Skin epidermis (tissue), 12 donors: ENCODE results near the gene SERPINA4.
A peak's percentile ranks its signal among the peaks of the same experiment; 100 is the strongest.

ENCODE experiments used
- H3K27ac ChIP-seq, 21 experiments: fragments of 200-600 bp; sonication (generic) in 11 of 21; one replicate each; pipeline ENCODE4 v1.5.0; 2020; ENCODE audit warnings: mild to moderate bottlenecking in 3 of 21, inconsistent platforms in 2 of 21, moderate library complexity in 2 of 21
- H3K4me3 ChIP-seq, 7 experiments: fragments of 200-600 bp; sonication (generic) in 2 of 7; one replicate each; pipeline ENCODE4 v1.5.0; 2020; ENCODE audit warnings: inconsistent platforms in 2 of 7, mild to moderate bottlenecking in 2 of 7, moderate library complexity in 1 of 7

SERPINA4 gene

DNA sequence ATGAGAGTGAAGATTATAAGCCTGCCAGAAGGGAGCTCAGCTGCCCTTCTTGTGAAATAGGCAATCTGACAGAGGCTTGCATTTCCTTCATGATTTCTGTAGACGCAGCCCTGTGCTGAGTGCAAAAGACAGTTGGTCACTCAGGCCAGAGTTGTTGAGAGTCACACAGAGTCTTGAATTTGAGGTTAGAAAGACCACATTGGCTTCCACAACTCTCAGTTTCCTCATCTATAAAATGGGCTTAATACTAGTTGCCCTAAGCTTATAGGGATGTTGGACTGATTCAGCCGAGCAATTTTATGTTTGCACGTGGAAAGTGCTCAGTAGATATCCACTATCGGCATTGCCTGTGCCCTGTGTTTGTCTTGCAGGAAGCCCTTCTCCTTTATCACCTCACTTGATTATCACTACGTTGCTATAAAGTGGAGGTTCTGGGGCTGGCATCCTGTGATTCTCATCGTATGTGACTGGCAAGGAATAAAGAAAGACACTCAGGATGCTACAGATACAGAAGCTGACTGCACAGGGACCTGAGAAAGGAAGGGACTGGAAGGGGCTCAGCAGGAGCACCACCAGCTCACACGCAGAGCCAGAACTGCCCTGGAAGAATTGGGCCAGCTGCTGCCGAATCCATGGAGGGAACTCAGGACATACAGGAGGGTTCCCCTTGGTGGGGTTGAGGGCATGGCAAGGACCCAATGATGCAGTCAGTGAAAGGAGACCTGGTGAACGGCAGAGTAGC, 19.8 kb upstream of the SERPINA4 start:
- H3K27ac ChIP-seq = no peak overlapping the region
- H3K4me3 ChIP-seq = no peak overlapping the region

DNA sequence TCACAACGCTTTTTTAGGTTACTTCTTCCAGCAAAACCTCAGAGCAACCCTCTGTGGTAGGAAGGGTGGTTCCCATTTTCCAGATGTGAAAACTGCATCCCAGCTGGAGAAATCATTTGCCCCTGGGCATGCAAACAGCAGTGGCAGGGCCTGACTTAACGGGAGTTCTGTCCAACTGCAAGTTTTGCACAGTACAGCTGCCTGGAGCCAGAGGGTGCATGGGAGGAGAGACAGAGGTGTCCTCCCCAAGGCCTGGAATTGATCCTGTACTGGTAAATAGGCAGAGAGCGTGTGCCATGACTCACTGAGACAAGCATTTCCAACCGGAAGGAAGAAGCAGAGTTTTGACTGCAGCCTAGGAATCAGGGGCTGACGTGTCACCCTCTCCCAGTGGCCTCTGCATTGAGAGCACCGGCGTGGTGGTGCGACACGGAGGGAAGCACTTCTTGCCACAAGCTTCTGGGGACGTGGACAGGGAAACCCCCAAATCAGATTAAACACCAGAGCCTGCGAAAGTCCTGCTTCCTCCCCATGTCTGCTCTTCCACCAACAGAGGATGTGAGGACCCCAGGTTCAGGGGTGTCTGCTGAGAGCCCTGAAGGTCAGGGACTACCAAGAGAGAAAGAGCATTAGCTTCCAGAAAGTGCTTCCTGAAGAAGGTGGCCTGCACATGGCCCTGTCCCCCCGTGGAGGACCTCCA, 19.0 kb upstream of the SERPINA4 start:
- peak overlapping the region in 13 of 21 experiments; percentile 2 to 70 (median 46) for H3K27ac ChIP-seq
- H3K4me3 ChIP-seq = no peak overlapping the region

DNA sequence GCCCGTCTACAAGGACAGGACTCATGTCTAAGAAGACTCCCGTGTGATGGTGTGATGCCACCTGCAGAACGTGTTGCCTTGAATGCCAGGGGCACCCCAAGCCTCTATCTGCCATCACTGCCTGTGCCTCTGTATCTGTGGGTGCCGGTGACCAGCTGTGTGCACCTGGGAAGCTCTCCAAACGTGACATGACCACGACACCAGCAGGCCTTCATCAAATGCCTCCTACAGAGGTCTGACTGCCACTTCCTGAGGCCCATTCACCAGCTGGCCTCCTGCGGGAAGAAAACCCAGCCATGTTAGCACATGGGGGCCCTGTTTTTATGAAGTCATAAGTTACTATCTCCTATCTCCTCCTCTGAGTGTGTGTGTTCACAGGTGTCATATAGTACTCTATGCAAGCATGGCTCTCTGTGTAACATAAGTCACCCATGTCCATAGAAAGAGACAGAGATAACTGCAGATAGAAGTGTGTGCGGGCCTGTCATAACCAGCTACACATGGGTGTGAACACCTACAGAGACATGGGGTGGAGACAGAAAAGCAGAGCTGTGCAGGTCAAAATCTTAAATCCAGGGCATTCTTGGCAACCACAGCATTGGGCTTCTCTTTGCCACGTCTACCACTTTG, 18.3 kb upstream of the SERPINA4 start:
- H3K27ac ChIP-seq = peak overlapping the region in 13 of 21 experiments; percentile 2 to 71 (median 46)
- no peak overlapping the region for H3K4me3 ChIP-seq

GRCh38 chr14:94543449-94544124, 17.7 kb upstream of the SERPINA4 start:
- Histone ChIP-seq H3K27ac (peak overlapping the region in 10 of 21 experiments; percentile 3 to 71 (median 48)), H3K4me3 (no peak overlapping the region)

- Histone ChIP-seq H3K4me3 (no peak overlapping the region), H3K27ac (no peak overlapping the region)
These were observed 16.5 kb upstream of the SERPINA4 start for GRCh38 chr14:94544726-94545125.

GRCh38 chr14:94545131-94545841, 16.0 kb upstream of the SERPINA4 start:
- Histone ChIP-seq H3K4me3 (no peak overlapping the region), H3K27ac (no peak overlapping the region)

- Histone ChIP-seq H3K4me3 (no peak overlapping the region), H3K27ac (no peak overlapping the region)
These were observed 14.0 kb upstream of the SERPINA4 start for GRCh38 chr14:94547151-94547680.

DNA sequence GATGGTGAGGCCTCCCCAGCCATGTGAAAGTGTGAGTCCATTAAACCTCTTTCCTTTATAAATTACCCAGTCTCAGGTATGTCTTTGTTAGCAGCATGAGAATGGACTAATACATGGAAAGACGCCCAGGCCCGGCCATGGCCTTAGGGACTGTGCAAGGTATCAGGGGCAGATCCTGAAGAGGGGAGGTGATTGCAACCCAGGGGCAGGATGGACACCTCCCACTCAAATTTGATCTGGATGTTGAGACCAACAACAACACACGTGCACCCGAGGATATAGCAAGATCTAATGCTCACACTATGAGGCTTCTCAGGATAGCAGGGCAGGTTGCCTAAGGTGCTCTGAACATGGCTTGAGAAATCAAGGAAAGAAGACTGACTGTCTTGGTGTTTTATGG, 13.5 kb upstream of the SERPINA4 start:
- H3K27ac ChIP-seq = no peak overlapping the region
- no peak overlapping the region for H3K4me3 ChIP-seq

GRCh38 chr14:94548131-94548998, 12.9 kb upstream of the SERPINA4 start:
- H3K27ac ChIP-seq = no peak overlapping the region
- no peak overlapping the region for H3K4me3 ChIP-seq

- Histone ChIP-seq H3K4me3 (no peak overlapping the region), H3K27ac (no peak overlapping the region)
These were observed 11.9 kb upstream of the SERPINA4 start for GRCh38 chr14:94548999-94549985.

DNA sequence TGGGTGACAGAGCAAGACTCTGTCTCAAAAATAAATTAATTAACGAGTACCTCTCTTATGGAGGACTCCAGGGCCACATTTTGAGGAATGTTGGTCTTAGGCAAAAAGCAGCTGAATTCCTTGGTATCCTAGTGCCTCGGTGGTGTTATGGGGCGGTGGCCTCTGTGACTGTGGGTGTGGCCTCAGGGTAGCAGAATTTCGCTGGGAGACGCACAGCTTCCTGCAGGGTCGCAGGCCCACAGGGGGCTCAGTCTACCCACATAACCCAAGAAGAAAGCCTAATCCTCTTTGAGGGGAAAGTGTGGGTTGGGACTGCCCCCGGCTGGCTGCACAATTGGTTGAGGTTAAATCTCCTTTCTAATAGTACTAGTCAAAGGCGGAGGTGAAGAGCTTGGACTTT, 11.2 kb upstream of the SERPINA4 start:
- no peak overlapping the region for H3K4me3 ChIP-seq
- no peak overlapping the region for H3K27ac ChIP-seq

GRCh38 chr14:94555991-94556390, 5.3 kb upstream of the SERPINA4 start:
- Histone ChIP-seq H3K4me3 (no peak overlapping the region), H3K27ac (no peak overlapping the region)

GRCh38 chr14:94557327-94557726, 3.9 kb upstream of the SERPINA4 start:
- H3K27ac ChIP-seq = no peak overlapping the region
- H3K4me3 ChIP-seq = no peak overlapping the region

DNA sequence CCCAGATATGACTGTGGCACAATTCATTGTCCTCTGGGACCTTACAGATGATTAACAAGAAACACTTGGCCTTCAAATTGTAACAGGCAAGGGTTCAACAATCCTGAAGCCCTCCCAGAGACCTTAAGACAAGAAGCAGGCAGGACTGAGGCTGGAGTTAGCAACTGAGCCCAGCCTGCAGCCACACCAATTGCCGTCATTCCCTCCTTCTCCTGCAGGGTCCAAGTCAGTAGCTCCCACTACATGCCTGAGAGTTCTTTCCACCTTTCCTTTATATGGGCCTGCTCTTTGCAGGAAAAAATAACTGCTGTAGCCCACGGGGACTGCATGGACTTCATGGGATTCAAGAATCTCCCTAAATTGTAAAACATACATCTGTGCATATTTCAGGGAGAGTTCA, 2.4 kb upstream of the SERPINA4 start:
- Histone ChIP-seq H3K27ac (no peak overlapping the region), H3K4me3 (no peak overlapping the region)

DNA sequence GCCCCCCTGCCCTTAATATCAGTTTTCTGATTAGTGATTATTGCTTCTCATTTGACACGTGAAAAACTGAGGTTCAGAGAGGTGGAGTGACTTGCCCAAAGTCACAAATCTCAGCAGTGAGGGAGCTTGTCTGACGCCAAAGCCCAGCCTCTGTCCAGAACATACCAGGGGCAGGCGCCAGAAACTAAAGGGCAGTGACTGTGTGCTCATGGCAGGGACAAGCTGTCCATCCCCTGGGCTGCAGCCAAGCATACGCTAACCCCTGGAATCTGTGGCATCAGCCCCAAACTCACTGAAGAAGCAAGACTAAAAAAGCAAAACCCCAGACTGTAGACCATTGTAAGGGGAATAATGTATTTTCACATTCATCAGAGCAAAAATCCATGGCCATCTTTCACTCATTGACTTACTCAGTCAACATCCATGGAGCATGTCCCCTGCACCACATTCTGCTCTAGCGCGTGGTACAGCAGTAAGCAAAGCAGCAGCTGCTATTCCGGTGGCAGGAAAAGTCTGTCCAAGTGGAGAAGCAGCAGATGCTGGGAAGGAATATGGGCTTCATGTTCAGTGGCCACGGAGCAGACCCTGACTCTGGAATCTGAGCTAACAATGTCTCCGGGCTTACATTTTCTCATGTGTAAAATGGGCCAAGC, 1.5 kb upstream of the SERPINA4 start:
- no peak overlapping the region for H3K27ac ChIP-seq

DNA sequence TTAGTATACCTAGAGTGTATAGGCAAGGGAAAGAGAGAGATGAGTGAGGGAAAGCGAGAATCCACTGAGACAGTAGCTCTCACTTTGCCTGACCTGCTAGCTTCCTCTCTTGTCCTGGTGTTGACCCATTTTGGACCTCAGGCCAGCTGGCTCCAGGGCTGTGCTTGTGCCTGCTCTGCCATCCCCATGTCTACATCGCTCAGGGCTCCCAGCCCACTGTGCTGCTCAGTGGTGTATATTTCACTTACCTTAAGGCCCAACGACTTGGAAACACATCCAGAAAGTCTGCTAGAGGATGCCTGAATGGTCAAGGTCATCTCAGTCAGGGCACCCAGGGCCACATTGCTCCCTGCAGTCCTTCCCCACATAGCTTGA, 964 bp upstream of the SERPINA4 start:
- no peak overlapping the region for H3K27ac ChIP-seq
- no peak overlapping the region for H3K4me3 ChIP-seq

More for the DNA sequence above, 1.5 kb upstream of the SERPINA4 start:
- H3K4me3 ChIP-seq = no peak overlapping the region

GRCh38 chr14:94561656-94562010, 391 bp downstream of the SERPINA4 start:
- Histone ChIP-seq H3K27ac (no peak overlapping the region), H3K4me3 (no peak overlapping the region)
